PC-3 (cell line): ENCODE results near the gene KCNQ5. TPM values are rescaled to one million over a fixed set of nuclear protein-coding genes. Genes with fewer than 3 reads are reported as not detected.

ENCODE experiments used
- ATAC-seq: fragments of 200-7000 bp; cut with Tn5 transposase; 2 replicates; pipeline ENCODE4 v1.9.1; 2020; ENCODE audit warnings: mild to moderate bottlenecking, moderate library complexity
- BruUV-seq: library from RNA; stranded (reverse); fragments of 400-500 nt; replicated peaks from 2 replicates; lab custom pipeline; 2021; lab: Mats Ljungman, UMichigan
- CTCF ChIA-PET: fragments of 300-600 bp; sonication (Branson Sonifier 250); formaldehyde crosslinking; loops from one replicate; lab custom pipeline; 2022; ENCODE audit warnings: antibody characterized with exemption; lab: Charles Lee
- POLR2A ChIA-PET: fragments of 300-600 bp; sonication (Branson Sonifier 250); formaldehyde crosslinking; loops from one replicate; lab custom pipeline; 2022; ENCODE audit warnings: antibody characterized with exemption; ENCODE audit not compliant: unreplicated experiment; lab: Charles Lee
- DNase-seq: peaks from one replicate; pipeline ENCODE4 v3.0.0-alpha.2; 2015
- H2AFZ ChIP-seq: fragments of 300-600 bp; sonication (generic); 2 replicates; pipeline ENCODE4 v1.6.0; 2016; ENCODE audit warnings: antibody characterized with exemption, low read length
- H3F3A ChIP-seq: fragments of 300-600 bp; sonication (generic); one replicate; pipeline ENCODE4 v1.6.0; 2017; ENCODE audit warnings: antibody characterized with exemption, low read length, control low read depth, mild to moderate bottlenecking; ENCODE audit not compliant: unreplicated experiment
- H3K27ac ChIP-seq: fragments of 300-600 bp; sonication (generic); 2 replicates; pipeline ENCODE4 v1.5.1; 2016; ENCODE audit warnings: mild to moderate bottlenecking, low read length
- H3K27me3 ChIP-seq: fragments of 300-600 bp; sonication (generic); 2 replicates; pipeline ENCODE4 v1.6.1; 2016; ENCODE audit warnings: low read length, mixed read lengths
- H3K36me3 ChIP-seq: fragments of 300-600 bp; sonication (generic); 2 replicates; pipeline ENCODE4 v1.6.1; 2016; ENCODE audit warnings: low read depth, mixed run types, low read length, mixed read lengths
- H3K4me1 ChIP-seq: fragments of 300-600 bp; sonication (generic); 2 replicates; pipeline ENCODE4 v1.5.1; 2016; ENCODE audit warnings: low read length; ENCODE audit not compliant: insufficient read depth
- H3K4me2 ChIP-seq: fragments of 300-600 bp; sonication (generic); 2 replicates; pipeline ENCODE4 v1.6.0; 2016; ENCODE audit warnings: low read length
- H3K4me3 ChIP-seq: fragments of 300-600 bp; sonication (generic); 2 replicates; pipeline ENCODE4 v1.5.1; 2016; ENCODE audit warnings: mild to moderate bottlenecking, low read length, mixed read lengths
- H3K79me2 ChIP-seq: fragments of 300-600 bp; sonication (generic); 2 replicates; pipeline ENCODE4 v1.6.1; 2017; ENCODE audit warnings: low read length, mixed read lengths
- H3K9ac ChIP-seq: fragments of 300-600 bp; sonication (generic); 2 replicates; pipeline ENCODE4 v1.6.0; 2016; ENCODE audit warnings: mild to moderate bottlenecking, low read length
- H3K9me2 ChIP-seq: fragments of 300-600 bp; sonication (generic); replicated peaks from 2 replicates; pipeline ENCODE4 v1.6.1; 2016; ENCODE audit warnings: mixed run types, low read length, mixed read lengths
- H3K9me3 ChIP-seq: fragments of 300-600 bp; sonication (generic); 2 replicates; pipeline ENCODE4 v1.6.1; 2016; ENCODE audit warnings: low read length, mixed read lengths
- H4K20me1 ChIP-seq: fragments of 300-600 bp; sonication (generic); 2 replicates; pipeline ENCODE4 v1.6.1; 2016; ENCODE audit warnings: low read length, mixed read lengths
- CTCF ChIP-seq: fragments of 300-600 bp; sonication (generic); conservative IDR thresholded peaks from 2 replicates; pipeline ENCODE4 v1.5.1; 2017; ENCODE audit warnings: antibody characterized with exemption, low read depth, mild to moderate bottlenecking, low read length
- EZH2 ChIP-seq: fragments of 300-600 bp; sonication (generic); IDR thresholded peaks from one replicate; pipeline ENCODE4 v1.6.1; 2017; ENCODE audit warnings: antibody characterized with exemption, mild to moderate bottlenecking, low read length; ENCODE audit not compliant: unreplicated experiment
- EZH2phosphoT487 ChIP-seq: fragments of 300-600 bp; sonication (generic); IDR thresholded peaks from 2 replicates; pipeline ENCODE4 v1.6.1; 2018; ENCODE audit warnings: mild to moderate bottlenecking, antibody characterized with exemption, low read length, borderline replicate concordance
- intact Hi-C: fragments of 100-400 bp; cut with micrococcal nuclease; formaldehyde crosslinking; loops from 2 replicates; pipeline ENCODE4 v1.9.0; 2023
- total RNA-seq: library from RNA; depleted of rRNA; stranded (reverse); fragments of >200 nt; gene quantifications from 2 replicates; pipeline ENCODE4 v1.2.3, GENCODE V29; 2014

Gene KCNQ5
- total RNA-seq, 1 experiment from 2014 or later: not detected

- H2AFZ ChIP-seq: no peak overlapping the region
- H3K9me3 ChIP-seq: no peaks in the 10 kb centered on the region
- no peak overlapping the region for H3K9ac ChIP-seq
- BruUV-seq: no TSS peak
- no peaks in the 10 kb centered on the region for H3K9me2 ChIP-seq
- no peak overlapping the region for H3K4me2 ChIP-seq
- H3K27me3 ChIP-seq: no peaks in the 10 kb centered on the region
- H3K79me2 ChIP-seq: no peaks in the 10 kb centered on the region
- H3F3A ChIP-seq: no peaks in the 10 kb centered on the region
- ChIA-PET POLR2A (no interaction called here), CTCF (no interaction called here)
- no peak overlapping the region for H3K4me3 ChIP-seq
- H3K36me3 ChIP-seq: no peaks in the 10 kb centered on the region
- DNase-seq: no peak
- no peak overlapping the region for H3K27ac ChIP-seq
- intact Hi-C loops: no loop called here
- no peaks in the 10 kb centered on the region for H4K20me1 ChIP-seq
- no peak for TF ChIP-seq CTCF
- no peak for TF ChIP-seq EZH2
- TF ChIP-seq EZH2phosphoT487: no peak
- ATAC-seq: no peak
- H3K4me1 ChIP-seq: no peaks in the 10 kb centered on the region
Measured at GRCh38 chr6:72873433-72873832, 251.6 kb downstream of the KCNQ5 start.

- intact Hi-C loops: no loop called here
- ChIA-PET CTCF (no interaction called here), POLR2A (no interaction called here)
- no peaks in the 10 kb centered on the region for H3F3A ChIP-seq
- no peaks in the 10 kb centered on the region for H3K79me2 ChIP-seq
- H2AFZ ChIP-seq: no peak overlapping the region
- DNase-seq (no peak), ATAC-seq (no peak)
- no peak overlapping the region for H3K4me3 ChIP-seq
- H3K9me3 ChIP-seq: no peaks in the 10 kb centered on the region
- no peak overlapping the region for H3K9ac ChIP-seq
- BruUV-seq: no TSS peak
- no peaks in the 10 kb centered on the region for H4K20me1 ChIP-seq
- no peaks in the 10 kb centered on the region for H3K27me3 ChIP-seq
- H3K36me3 ChIP-seq: no peaks in the 10 kb centered on the region
- H3K4me1 ChIP-seq: no peaks in the 10 kb centered on the region
- H3K4me2 ChIP-seq: no peak overlapping the region
- TF ChIP-seq EZH2phosphoT487 (no peak), CTCF (no peak), EZH2 (no peak)
- no peaks in the 10 kb centered on the region for H3K9me2 ChIP-seq
- H3K27ac ChIP-seq: no peak overlapping the region
Measured at GRCh38 chr6:72876256-72876655, 254.4 kb downstream of the KCNQ5 start.

- BruUV-seq: no TSS peak
- CTCF ChIA-PET: no interaction called here
- intact Hi-C loops: no loop called here
- Histone ChIP-seq H3K27ac (no peak overlapping the region), H3K9me2 (no peaks in the 10 kb centered on the region), H3K9ac (no peak overlapping the region), H3K4me1 (no peaks in the 10 kb centered on the region), H3K4me2 (no peak overlapping the region), H4K20me1 (no peaks in the 10 kb centered on the region), H3K9me3 (no peaks in the 10 kb centered on the region), H3K36me3 (no peaks in the 10 kb centered on the region), H3K4me3 (no peak overlapping the region), H3F3A (no peaks in the 10 kb centered on the region), H3K79me2 (no peaks in the 10 kb centered on the region), H3K27me3 (no peaks in the 10 kb centered on the region), H2AFZ (no peak overlapping the region)
- DNase-seq (no peak), ATAC-seq (no peak)
- TF ChIP-seq EZH2phosphoT487 (no peak), EZH2 (no peak), CTCF (no peak)
- POLR2A ChIA-PET: no interaction called here
Measured at GRCh38 chr6:72886170-72886569, 264.3 kb downstream of the KCNQ5 start.
